Measurements from ENCODE around the gene SMYD3.

SMYD3 gene

GRCh38 chr1:246510147-246511030, 3.3 kb upstream of the SMYD3 start:
- DNase-seq (ENCODE audit: low spot score in 2 of 2) (no peak), ATAC-seq (ENCODE audit: low read depth) (no peak)
- Mint-ChIP-seq H3K4me1 (peaks cover 18% of the 10 kb centered on the region), H3K27me3 (no peaks in the 10 kb centered on the region), H3K36me3 (peaks cover 1% of the 10 kb centered on the region), H3K9me3 (no peaks in the 10 kb centered on the region), H3K27ac (no peak overlapping the region), H3K4me3 (no peak overlapping the region)

DNA sequence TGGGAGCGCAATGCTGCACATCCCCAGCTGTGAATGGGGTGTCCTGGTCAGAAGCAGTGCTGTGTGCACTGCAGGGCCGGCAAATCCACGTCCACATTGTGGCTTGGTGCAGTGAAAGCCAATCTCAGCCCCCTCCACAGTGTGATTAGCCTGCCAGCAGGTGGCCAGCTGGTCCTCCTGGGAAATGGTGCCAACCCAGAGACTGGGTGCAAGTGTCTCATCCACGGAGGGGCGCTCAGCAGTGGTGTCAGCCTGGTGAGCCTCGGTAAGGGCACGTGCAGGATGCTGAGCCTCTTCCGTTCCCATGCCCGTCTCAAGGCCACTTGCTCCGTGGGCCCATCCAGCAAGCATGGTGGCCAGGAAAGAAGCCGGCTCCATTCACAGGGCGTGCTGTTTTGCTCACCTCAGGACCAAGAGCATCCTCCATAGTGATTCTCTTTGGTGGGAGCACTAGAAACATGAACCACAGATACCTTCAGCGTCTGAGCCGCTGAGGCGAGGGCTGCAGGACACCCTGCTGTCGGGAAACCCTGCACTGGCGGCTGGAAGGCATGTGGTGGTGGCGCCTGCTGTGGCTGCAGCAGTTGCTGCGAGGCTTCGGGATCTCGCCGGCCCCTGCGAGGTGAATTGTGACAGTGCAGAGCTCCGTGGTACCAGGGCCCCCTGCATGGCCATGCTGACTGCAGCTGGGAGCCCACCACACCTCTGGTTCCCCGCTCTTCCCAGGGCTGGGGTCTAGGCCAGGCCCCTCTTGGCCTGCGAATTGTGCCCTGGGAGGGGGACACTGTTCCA, 2.0 kb upstream of the SMYD3 start:
- DNase-seq (ENCODE audit: low spot score in 2 of 2) (no peak), ATAC-seq (ENCODE audit: low read depth) (no peak)
- H3K27ac Mint-ChIP-seq: no peak overlapping the region
- no peaks in the 10 kb centered on the region for H3K27me3 Mint-ChIP-seq
- H3K36me3 Mint-ChIP-seq: no peaks in the 10 kb centered on the region
- H3K4me3 Mint-ChIP-seq: no peak overlapping the region
- peaks cover 20% of the 10 kb centered on the region for H3K4me1 Mint-ChIP-seq
- H3K9me3 Mint-ChIP-seq: no peaks in the 10 kb centered on the region

DNA sequence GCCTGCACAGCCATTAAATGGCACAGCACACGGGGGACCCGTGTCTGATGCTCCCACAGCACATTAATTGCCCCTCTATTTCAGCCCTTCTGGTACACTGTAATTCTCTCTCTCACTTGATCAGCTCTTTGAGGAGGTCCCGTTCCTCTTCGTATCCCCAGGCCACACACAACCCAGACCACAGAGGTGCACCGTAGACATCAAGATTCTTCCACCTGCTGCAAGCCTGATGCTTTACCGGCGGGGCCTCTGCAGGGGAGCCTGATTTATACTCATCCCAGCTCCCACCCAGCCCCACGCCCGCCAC, 759 bp downstream of the SMYD3 start:
- ATAC-seq (ENCODE audit: low read depth): peak; percentile 9
- H3K27ac Mint-ChIP-seq: peak overlapping the region; percentile 64
- H3K9me3 Mint-ChIP-seq: no peaks in the 10 kb centered on the region
- H3K4me1 Mint-ChIP-seq: peaks cover 25% of the 10 kb centered on the region
- peak overlapping the region; percentile 92 for H3K4me3 Mint-ChIP-seq
- DNase-seq (ENCODE audit: low spot score in 2 of 2): no peak
- no peaks in the 10 kb centered on the region for H3K36me3 Mint-ChIP-seq
- H3K27me3 Mint-ChIP-seq: no peaks in the 10 kb centered on the region

DNA sequence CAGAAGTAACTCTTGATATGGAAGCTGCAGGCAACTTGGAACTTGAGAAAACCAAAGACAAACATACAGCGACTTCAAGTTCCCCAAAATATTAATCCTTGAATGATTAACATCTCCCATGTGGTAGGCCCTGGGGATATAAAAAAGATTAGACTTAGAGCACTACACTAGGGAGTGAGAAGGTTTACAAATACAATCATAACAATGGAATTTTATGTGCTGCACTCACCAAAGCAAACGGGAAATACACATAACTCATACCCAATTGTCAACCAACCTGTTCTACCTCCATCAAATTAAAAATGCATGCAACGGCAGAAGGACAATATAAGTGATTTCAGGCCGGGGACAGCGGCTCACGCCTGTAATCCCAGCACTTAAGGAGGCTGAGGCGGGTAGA, 3.7 kb downstream of the SMYD3 start:
- no peak for DNase-seq (ENCODE audit: low spot score in 2 of 2)
- H3K9me3 Mint-ChIP-seq: no peaks in the 10 kb centered on the region
- peaks cover 25% of the 10 kb centered on the region for H3K4me1 Mint-ChIP-seq
- H3K36me3 Mint-ChIP-seq: no peaks in the 10 kb centered on the region
- no peak overlapping the region for H3K27ac Mint-ChIP-seq
- no peaks in the 10 kb centered on the region for H3K27me3 Mint-ChIP-seq
- no peak overlapping the region for H3K4me3 Mint-ChIP-seq
- no peak for ATAC-seq (ENCODE audit: low read depth)

- peak in 1 of 2 donors; percentile 64 for DNase-seq (ENCODE audit: low spot score in 2 of 2)
- no peaks in the 10 kb centered on the region for H3K27me3 Mint-ChIP-seq
- H3K36me3 Mint-ChIP-seq: no peaks in the 10 kb centered on the region
- no peaks in the 10 kb centered on the region for H3K9me3 Mint-ChIP-seq
- ATAC-seq (ENCODE audit: low read depth): peak; percentile 56
- no peak overlapping the region for H3K27ac Mint-ChIP-seq
- no peak overlapping the region for H3K4me3 Mint-ChIP-seq
- H3K4me1 Mint-ChIP-seq: no peaks in the 10 kb centered on the region
Observed at GRCh38 chr1:246497331-246497915, 9.7 kb downstream of the SMYD3 start.

DNA sequence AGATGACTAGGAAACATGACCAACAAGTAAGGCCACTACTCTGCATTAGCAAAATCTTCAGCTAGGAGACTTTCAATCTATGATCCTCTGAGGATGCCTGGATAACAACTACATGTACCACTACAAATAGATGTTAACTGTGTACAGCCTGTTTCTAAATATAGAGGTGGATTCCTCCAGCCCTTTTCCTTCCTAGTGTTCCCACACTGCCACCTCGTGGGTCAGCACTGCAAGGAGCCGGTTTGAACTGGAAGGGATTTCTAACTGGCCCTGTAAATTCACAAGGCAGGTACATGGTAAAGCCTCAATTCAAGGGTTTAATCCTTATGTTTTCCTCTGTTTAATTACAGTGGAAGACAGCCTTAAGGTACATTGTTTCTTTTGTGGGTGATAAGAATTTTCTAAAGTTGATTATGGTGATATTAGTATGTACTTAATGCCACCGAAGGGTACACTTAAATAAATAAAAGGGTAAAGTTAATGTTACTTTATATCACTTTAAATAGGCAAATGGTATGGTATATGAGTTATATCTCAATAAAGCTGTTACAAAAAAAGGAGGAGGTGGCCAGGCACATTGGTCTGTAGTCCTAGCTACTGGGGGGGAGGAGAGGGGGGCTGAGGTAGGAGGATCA, 14.4 kb downstream of the SMYD3 start:
- no peak overlapping the region for H3K4me3 Mint-ChIP-seq
- H3K27ac Mint-ChIP-seq: no peak overlapping the region
- H3K27me3 Mint-ChIP-seq: no peaks in the 10 kb centered on the region
- DNase-seq (ENCODE audit: low spot score in 2 of 2) (no peak), ATAC-seq (ENCODE audit: low read depth) (no peak)
- peaks cover 2% of the 10 kb centered on the region for H3K4me1 Mint-ChIP-seq
- H3K9me3 Mint-ChIP-seq: no peaks in the 10 kb centered on the region
- H3K36me3 Mint-ChIP-seq: peaks cover 2% of the 10 kb centered on the region

- H3K4me3 Mint-ChIP-seq: no peak overlapping the region
- no peaks in the 10 kb centered on the region for H3K9me3 Mint-ChIP-seq
- H3K4me1 Mint-ChIP-seq: peaks cover 2% of the 10 kb centered on the region
- H3K27ac Mint-ChIP-seq: peak overlapping the region; percentile 22
- no peak for ATAC-seq (ENCODE audit: low read depth)
- no peaks in the 10 kb centered on the region for H3K27me3 Mint-ChIP-seq
- peaks cover 2% of the 10 kb centered on the region for H3K36me3 Mint-ChIP-seq
- DNase-seq (ENCODE audit: low spot score in 2 of 2): no peak
Observed at GRCh38 chr1:246491551-246492053, 15.5 kb downstream of the SMYD3 start.

- Mint-ChIP-seq H3K4me3 (no peak overlapping the region), H3K27ac (no peak overlapping the region), H3K27me3 (no peaks in the 10 kb centered on the region), H3K9me3 (no peaks in the 10 kb centered on the region), H3K4me1 (peaks cover 7% of the 10 kb centered on the region), H3K36me3 (peaks cover 2% of the 10 kb centered on the region)
- DNase-seq (ENCODE audit: low spot score in 2 of 2) (no peak), ATAC-seq (ENCODE audit: low read depth) (no peak)
Observed at GRCh38 chr1:246488674-246489073, 18.4 kb downstream of the SMYD3 start.

GRCh38 chr1:246483569-246483933, 23.5 kb downstream of the SMYD3 start:
- H3K9me3 Mint-ChIP-seq: no peaks in the 10 kb centered on the region
- peaks cover 2% of the 10 kb centered on the region for H3K36me3 Mint-ChIP-seq
- peak overlapping the region; percentile 45 for H3K4me3 Mint-ChIP-seq
- peak overlapping the region; percentile 76 for H3K27ac Mint-ChIP-seq
- H3K4me1 Mint-ChIP-seq: peaks cover 20% of the 10 kb centered on the region
- no peaks in the 10 kb centered on the region for H3K27me3 Mint-ChIP-seq
- no peak for ATAC-seq (ENCODE audit: low read depth)
- DNase-seq (ENCODE audit: low spot score in 2 of 2): no peak

DNA sequence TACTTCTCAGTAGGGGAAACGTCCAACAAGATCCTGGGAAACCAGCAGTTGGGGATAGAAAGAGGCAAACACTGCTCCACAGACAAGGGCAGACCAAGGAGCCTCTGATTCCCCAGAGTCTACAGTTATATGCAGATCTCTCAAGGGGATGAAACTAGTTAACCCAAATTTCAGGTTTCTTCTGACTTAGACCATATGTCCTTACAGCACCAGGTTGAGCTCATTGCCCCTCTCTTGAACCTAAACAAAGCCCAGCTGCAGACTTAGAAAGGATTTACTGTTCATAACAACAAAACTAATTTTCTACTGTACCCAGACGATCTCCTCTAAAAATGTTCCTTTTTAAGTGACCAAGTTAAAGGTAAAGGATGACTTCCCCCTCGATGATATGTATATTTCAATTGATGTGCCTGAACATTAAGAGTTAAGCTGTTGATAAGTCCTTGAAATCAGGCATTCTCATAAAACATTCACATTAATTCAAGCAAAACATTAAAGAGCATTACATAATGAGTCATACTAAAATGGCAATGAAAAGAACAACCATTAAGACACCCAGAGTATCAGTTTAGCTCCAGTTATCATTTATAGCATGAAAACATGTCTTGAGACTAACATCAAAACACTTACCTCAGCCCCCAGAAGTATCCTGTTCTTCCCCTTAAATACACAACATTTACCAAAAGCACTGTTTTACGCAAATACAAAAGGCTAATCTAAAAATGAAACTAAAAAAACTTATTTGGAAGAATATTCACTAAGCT, 24.1 kb downstream of the SMYD3 start:
- no peak for DNase-seq (ENCODE audit: low spot score in 2 of 2)
- peak; percentile 69 for ATAC-seq (ENCODE audit: low read depth)
- no peaks in the 10 kb centered on the region for H3K9me3 Mint-ChIP-seq
- no peaks in the 10 kb centered on the region for H3K27me3 Mint-ChIP-seq
- no peaks in the 10 kb centered on the region for H3K36me3 Mint-ChIP-seq
- peak overlapping the region; percentile 76 for H3K27ac Mint-ChIP-seq
- H3K4me1 Mint-ChIP-seq: peaks cover 20% of the 10 kb centered on the region
- H3K4me3 Mint-ChIP-seq: peak overlapping the region; percentile 45

DNA sequence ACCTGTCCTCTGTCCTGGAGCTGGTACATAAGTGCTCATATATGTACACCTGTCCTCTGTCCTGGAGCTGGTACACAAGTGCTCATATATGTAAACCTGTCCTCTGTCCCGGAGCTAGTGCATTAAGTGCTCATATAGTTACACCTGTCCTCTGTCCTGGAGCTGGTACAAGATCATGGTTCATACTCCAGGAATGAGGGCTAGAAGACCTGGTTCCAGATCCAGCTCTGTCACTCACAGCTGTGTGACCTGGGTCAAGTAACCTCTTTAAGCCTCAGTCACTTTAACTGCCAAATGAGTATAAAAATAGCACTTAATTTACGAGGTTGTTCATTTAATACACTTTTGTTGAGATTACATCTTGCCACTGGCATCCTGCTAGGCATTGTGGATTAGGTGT, 28.0 kb downstream of the SMYD3 start:
- Mint-ChIP-seq H3K27me3 (no peaks in the 10 kb centered on the region), H3K27ac (no peak overlapping the region)

DNA sequence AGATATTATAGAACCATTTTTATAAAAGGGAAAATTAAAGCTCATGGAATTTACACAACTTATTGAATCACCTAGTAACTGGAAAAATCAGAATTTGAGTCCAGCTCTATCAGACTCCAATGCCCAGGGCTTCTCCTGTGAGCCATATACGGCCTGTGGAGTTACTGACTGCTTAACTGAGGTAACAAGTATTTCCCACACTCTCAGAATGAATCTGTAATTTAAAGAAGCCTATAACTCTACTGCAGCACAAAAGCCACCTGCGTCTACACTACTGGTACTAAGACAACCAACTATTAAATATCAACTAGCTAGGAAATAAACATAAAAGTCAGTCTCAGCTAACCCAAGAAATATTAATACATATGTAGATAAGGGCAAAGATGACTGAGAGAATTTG, 29.4 kb downstream of the SMYD3 start:
- H3K9me3 Mint-ChIP-seq: no peaks in the 10 kb centered on the region
- no peak overlapping the region for H3K4me3 Mint-ChIP-seq
- no peak for ATAC-seq (ENCODE audit: low read depth)

More for the DNA sequence above, 28.0 kb downstream of the SMYD3 start:
- Mint-ChIP-seq H3K4me1 (peaks cover 17% of the 10 kb centered on the region), H3K9me3 (no peaks in the 10 kb centered on the region), H3K4me3 (no peak overlapping the region), H3K36me3 (no peaks in the 10 kb centered on the region)
- DNase-seq (ENCODE audit: low spot score in 2 of 2) (no peak), ATAC-seq (ENCODE audit: low read depth) (no peak)

DNA sequence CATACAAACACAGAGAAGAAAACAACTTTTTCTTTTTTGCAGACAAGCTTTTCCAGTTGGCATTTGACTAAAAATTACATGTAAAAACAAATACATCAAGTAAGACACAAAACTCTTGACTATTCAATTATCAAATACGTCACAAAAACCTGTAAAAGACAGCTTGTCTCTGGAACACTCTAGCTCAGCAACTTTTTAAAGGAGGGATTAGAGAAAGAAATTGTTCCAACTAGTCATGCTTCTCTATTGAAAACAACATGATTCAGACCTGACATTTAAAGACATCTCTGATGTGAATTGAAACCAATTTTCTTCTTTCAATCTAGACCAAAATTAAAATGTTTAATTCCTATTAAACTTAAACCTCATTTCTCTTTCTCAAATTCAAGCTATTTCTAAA, 30.3 kb downstream of the SMYD3 start:
- Mint-ChIP-seq H3K27me3 (no peaks in the 10 kb centered on the region), H3K4me1 (peaks cover 2% of the 10 kb centered on the region), H3K36me3 (no peaks in the 10 kb centered on the region), H3K4me3 (no peak overlapping the region), H3K27ac (no peak overlapping the region), H3K9me3 (no peaks in the 10 kb centered on the region)
- DNase-seq (ENCODE audit: low spot score in 2 of 2): no peak
- ATAC-seq (ENCODE audit: low read depth): no peak

More for the DNA sequence above, 29.4 kb downstream of the SMYD3 start:
- H3K27me3 Mint-ChIP-seq: no peaks in the 10 kb centered on the region
- no peaks in the 10 kb centered on the region for H3K36me3 Mint-ChIP-seq
- H3K4me1 Mint-ChIP-seq: peaks cover 6% of the 10 kb centered on the region
- H3K27ac Mint-ChIP-seq: no peak overlapping the region
- DNase-seq (ENCODE audit: low spot score in 2 of 2): no peak
